Myocyte (in vitro differentiated cells): ENCODE results near the gene CCDC169. TPM values are rescaled to one million over a fixed set of nuclear protein-coding genes. Genes with fewer than 3 reads are reported as not detected.
"Not testable (repeated sequence)": the region's sequence is repeated elsewhere in the genome, so short reads cannot be mapped to it uniquely, and the experiment has no call there.

Experiments used
- DNase-seq: peaks from one replicate; pipeline ENCODE4 v3.0.0-alpha.2; 2012; ENCODE audit warnings: low read depth
- polyA plus RNA-seq: library from polyadenylated mRNA; unstranded; fragments of >200 nt; gene quantifications from one replicate; pipeline ENCODE4 v1.2.1, GENCODE V29; 2012; ENCODE audit warnings: missing spikeins
- total RNA-seq: library from RNA; depleted of rRNA; stranded (reverse); fragments of >200 nt; gene quantifications from 2 replicates; pipeline ENCODE4 v1.2.3, GENCODE V29; 2014

The CCDC169 gene
- total RNA-seq, result 25.4 and 28.1 TPM in 2 replicates
- polyA plus RNA-seq, result 12.6 TPM

DNA sequence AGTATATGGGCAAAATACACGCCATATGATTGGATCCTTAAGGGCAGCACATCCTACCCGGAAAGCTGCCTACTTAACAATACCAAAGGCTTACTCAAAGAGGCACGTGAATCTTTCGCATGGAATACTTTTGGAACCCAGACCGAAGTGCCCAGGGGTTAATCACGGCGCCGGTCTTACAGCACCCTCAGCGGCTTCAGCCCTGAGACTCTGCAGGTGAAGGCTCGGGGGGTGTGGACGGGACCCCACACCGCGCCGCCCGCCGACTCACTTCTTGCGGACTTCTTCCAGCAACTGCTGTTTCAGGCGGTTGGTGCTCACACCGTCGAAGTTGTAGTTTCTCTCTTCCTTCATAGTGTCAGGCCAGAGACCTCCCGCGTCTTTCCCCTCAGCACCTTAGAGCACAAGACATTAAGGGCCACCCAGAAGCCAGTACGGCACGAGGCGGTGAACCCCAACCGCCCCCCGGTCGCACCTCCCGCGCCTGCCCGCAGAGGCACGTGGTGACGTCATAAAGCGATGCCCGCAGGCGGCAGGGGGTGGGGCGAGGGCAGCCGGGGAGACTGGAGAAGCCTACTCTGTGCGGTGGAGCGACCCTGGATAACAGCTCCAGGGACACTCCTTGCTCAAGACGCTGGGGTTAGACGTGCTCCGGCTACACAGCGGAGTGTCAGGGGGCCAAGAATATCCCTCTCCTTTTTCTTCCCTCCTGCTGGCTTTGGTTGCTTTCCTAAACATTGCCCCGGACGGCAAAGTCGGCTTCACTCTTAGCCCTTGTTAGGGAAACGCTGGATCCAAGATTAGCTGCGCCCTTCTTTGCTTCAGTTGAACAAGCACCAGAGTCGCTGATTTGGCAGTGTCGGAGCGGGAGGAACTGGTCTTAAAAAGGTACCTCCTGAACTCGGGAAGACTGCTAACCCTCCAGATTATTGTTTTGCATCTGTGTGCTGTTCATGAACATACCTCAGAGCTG, at the start of gene CCDC169:
Gene CCDC169 (minus strand): TSS at position 449 of the 973 bp plus-strand sequence. CDS start 95 bp downstream, at position 354.
- peak; percentile 88 for DNase-seq

DNA sequence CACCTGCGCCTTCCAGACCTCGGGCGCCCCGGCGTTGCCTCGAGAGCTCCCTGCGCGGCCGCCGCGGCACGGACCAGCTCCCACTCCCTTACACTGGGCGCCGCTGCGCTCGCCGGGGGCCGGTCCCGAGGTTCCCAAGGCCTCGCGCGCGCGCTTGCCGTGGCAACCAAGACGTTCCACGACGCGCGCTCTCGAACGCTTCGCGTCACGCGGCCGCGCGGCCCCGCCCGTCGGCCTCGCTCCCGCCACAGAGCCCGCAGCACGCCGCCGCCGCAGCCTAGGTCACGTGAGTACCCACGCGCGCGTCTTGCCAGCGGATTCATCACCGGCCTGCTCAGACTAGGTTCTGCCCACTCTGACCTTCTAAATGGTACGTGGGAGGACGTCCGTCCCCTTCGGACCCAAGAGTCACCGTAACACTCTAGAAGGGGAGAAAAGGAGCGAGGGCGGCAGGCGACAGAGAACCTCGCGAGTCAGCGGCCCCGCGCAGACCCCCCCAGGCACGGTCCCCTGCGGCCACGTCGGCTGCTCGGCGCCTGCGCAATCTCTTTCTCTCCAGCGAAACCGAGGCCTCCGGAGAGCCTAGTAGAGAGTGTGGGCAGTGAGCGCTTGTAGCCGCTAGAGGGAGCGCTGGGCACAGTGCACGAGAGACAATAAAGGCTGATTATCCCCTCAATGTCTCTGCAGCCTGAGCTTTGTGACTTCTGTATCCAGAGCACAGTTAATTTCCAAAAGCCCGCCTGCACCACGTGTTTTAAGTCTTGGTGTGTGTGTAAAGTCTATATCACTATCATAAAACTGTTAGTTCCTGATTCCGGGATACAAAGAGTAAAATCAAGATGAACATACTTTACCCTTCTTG, 48.8 kb upstream of the CCDC169 start, which contains the start of gene SPART:
Gene SPART (minus strand): TSS at position 173 of the 862 bp plus-strand sequence. CDS start 10,564 bp downstream, outside the sequence.
- DNase-seq, result peak; percentile 96

DNA sequence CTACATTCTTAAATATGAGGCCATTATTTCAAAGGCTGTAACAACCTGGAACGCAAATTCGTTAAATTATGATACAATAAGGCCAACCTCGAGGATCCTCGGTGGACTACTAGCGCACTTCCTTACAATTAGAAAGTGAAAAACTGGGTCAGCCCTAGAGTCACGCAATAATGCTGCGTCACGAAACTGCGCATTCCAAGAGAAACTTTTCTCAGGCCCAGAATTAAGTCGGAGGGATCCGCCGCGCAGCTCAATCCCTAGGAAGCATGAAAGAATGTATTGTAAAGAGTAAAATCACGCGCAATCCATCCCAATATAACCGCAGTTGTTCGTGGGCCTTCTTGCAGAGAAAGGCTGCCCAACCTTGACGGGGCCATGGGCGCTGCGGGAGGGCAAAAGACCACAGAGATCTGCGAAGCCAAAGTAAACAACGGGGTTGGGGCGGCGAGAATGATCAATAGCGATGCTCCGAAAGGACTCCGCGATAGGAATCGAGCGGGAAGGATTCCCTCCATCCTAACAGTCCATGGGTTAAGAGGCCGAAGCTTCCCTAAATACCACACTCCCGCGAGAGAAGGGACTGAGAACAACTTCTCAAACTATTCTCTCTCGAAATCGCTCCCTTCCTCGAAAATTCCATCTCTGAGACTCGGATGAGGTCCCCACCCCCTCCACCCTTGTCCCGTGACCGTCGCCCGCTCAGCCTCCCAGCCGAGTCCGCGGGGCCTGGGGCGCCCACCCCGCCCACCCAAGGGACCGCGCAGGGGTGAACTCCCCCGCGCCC, 48.0 kb upstream of the CCDC169 start:
- peak; percentile 75 for DNase-seq

DNA sequence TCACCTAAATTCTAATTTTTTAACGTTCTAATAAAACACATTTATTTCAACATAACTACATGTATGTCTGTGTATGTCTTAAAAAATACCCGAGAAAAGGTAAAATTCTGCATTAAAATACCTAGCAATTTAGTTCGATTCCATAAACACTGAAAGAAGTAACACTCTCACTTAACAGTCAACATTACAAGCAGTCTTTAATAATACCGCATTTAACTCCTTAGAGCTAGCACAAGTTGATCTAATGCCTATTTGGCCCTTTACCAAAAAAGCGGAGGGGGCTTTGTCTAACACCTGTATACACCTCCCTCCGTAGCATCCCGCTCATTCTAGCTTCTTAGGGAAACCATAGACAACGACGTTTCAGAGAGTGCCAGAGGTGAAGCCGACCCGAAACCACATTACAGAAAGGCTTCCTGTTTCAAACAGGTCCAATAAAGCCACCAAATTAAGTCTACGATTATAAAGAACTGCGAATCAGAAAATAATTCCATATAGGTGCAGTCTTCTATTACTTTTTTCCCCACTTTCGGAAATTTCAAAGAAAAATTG, 47.3 kb upstream of the CCDC169 start:
- peak; percentile 27 for DNase-seq

DNA sequence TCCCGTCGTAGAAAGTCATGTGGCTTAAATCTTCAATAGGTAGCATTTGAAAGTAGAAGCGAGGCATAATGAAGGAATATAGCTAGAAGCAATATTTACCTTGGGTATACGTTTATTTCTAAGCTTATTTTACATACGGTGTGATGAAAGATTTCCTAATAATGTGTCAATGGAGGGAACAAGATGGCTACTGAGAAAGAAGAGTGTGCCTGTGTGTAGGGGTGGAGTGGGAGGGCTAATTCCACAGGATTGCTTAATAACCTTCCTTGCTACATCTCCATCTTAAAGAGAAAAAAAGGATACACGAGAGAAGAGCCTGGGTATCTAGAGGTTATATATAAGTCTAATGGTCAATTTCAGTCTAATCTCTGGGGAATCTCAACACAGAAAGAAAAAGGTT, 46.6 kb upstream of the CCDC169 start:
- peak; percentile 40 for DNase-seq

DNA sequence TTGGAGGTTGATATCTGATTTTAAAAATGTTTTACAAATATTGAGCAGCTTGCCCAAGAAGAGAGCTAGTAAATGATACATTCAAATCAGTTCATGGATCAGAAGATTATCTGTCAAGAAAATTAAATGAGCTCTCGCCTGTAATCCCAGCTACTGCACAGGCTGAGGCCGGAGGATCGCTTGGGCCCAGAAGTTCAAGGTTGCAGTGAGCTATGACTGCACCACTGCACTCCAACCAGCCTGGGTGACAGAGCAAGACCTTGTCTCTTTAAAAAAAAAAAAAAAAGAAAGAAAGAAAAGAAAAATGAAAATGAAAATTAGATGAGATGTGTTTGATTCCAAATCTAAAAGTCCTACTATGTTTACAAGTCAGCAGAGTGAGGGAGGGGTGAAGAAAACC, 46.2 kb upstream of the CCDC169 start:
- no peak for DNase-seq

DNA sequence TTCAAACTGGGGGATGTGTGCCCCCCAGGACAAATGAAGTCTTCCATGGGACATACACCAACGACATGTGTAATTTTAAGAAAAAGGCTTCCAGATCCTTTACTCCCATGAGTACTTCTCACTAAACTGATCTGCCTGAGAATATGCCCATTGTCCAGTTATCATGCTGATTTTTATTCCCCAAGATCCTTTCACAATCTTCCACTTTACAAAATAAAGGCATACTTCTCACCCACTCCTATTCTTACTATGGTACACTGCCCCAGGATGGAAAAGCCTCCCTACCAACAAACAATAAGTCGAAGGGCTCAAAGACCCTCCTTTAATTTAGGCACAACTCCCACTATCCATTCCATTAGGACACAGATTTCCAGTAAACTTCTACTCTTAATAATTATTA, 45.1 kb upstream of the CCDC169 start:
- DNase-seq, result no peak

DNA sequence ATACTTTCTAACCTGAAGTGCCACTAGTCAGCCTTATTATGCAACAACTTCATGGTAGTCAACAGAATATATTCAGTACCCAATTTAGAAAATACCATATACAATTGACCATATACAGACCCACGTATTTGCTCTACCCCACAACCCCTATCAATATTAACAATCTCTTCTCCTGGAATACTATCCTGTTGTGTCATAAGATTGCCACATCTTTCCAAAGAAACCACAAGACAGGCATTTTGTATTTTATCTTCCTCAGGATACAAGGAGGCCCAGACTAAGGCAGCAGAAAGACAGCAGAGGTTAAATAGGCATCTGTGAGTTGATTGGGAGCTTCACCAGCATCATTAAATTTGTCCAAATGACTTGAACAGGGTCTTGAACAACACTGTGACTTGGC, 44.1 kb upstream of the CCDC169 start:
- no peak for DNase-seq

DNA sequence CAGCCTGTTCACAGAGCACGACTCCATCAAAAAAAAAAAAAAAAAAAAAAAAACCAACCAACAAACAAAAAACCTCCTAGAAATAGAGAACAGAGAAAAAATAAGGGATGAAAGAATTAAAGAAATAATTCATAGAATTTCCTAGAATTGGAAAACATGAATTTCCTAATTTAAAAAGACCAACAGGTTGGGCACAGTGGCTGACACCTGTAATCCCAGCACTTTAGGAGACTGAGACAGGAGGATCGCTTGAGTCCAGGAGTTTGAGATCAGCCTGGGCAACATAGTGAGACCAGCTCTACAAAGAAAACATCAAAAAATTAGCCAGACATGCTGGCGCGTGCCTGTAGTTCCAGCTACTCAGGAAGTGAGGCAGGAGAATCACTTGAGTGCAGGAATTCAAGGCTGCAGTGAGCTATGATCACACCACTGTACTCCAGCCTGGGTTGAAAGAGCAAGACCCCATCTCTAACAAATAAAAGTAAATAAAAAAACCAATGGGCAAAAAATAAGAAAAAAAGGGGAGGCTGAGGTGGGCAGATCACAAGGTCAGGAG, 42.1 kb upstream of the CCDC169 start:
- no peak for DNase-seq

DNA sequence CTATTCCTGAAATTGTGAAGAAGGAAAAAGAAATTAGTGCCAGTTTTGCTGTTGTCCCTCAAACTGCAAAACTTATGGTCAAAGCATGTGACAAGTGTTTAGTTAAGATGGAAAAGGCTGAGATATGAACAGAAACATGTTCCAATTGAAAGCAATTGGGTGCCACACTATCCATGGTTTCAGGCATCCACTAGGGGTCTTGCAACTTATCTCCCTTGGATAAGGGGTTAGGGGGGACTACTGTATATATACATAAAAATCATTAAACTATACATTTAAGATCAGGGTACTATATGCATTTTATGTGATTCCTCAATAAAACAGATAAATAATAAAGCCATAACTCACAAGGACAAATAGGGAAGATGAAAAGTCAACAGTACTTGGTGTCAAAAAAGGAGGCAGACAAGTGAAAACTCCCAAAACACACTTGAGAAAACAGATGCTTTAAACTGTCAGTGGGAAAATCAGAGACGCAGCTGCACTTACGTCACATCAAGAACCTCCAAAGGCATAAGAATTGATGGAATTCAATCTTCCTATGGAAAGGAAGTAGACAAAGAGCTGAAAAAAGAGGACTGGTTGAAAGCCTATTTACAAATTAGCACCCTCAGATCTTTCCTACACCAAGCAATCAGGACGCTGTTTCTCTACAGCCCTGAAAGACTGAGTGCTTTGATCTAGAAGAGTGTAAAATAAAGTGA, 40.5 kb upstream of the CCDC169 start:
- DNase-seq, result no peak

DNA sequence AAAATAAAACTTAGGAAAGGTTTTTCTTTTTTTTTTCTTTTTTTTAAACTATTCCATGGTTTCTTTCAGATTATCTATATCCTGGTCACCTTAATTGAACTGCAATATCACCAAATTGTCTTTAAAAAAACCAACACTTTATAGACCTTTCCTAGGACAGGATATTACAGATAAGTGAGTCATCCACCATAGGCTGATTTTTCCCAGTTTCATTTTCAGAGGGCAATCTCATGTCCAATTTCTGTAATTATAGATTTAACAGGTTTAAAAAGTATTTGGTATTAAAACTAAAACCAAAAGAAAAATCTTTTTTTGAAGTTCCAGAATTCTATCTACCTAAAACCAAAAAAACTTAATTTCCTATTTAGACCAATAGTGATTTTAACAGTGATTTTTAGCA, 35.4 kb upstream of the CCDC169 start:
- DNase-seq, result no peak

DNA sequence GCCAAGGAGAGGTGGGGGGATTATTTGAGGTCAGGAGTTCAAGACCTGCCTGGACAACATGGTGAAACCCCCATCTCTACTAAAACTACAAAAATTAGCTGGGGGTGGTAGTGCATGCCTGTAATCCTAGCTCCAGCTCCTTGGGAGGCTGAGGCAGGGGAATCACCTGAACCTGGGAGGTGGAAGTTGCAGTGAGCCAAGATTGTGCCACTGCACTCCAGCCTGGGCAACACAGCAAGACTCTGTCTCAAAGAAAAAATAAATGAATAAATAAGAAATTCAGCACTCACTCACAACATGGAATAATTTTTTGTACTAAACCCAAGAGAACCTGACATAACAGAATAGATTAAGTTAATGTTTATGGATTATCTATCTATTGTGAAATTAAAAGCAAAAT, 34.6 kb upstream of the CCDC169 start:
- not testable (repeated sequence) for DNase-seq

DNA sequence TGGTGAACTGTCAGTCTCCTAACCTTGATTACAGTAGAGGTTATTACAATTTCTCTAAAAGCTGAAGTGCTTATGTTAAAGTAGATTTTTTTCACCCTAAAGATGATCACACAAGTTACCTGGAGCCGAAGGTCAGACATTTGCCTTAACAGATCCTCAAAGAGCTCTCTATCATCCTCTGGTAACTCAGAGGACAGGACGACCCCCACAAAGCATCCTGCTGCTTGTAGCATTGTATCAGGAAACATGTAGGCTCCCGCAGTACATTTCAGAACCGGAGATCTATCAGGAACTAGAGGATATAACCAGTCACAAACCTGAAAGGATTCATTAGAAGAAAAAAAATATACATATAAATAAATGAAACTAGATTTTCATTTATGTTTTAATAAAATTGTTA, 33.7 kb upstream of the CCDC169 start:
- no peak for DNase-seq

DNA sequence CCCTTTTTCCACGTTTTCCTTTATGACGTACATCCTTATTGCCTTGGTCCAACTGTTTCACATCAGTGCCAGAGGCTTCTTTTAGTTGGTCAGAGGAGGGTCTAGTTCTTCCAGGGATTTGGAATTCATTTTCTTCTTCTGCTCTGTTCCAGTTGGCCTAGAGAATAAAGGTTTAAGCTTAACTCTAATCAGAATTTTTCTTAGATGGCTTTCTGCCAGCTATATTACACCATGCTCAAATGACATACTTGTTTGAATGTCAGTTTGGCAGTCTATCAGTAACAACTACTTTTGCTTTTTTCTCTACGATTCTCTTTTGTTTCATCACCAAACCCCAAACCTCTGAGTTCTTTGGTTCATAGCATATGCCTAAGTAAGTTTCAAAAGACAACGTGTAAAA, 31.7 kb upstream of the CCDC169 start:
- DNase-seq, result no peak

DNA sequence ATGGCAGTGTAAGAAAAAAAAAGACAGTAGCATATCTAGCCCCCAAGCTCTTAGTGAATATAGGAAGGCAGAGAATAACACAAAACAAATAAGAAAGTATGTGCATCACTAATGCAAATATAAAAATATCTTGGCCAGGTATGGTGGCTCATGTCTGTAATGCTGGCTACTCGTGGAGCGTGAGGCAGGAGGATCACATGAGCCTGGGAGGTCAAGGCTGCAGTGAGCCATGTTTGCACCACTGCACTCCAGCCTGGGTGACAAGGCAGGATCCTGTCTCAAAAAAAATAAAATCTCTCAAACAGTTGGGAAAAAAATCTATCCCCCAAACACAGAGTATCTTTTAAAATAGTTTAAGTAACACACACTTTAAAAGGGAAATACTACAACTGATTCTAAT, 31.2 kb upstream of the CCDC169 start:
- no peak for DNase-seq

DNA sequence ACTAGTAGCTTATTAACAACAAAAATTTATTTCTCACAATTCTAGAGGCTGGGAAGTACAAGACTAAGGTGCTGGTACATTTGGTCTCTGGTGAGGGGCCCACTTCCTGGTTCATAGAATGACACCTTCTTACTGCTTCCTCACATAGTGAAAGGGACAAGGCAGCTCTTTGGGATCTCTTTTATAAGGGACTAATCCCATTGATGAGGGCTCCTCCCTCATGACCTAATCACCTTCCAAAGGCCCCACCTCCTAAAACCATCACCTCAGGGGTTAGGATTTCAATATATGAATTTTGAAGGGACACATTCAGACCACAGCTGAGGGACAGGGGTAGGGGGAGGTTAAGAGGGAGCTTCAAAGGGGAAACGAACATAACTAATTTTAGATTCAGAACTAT, 28.3 kb upstream of the CCDC169 start:
- DNase-seq, result no peak

DNA sequence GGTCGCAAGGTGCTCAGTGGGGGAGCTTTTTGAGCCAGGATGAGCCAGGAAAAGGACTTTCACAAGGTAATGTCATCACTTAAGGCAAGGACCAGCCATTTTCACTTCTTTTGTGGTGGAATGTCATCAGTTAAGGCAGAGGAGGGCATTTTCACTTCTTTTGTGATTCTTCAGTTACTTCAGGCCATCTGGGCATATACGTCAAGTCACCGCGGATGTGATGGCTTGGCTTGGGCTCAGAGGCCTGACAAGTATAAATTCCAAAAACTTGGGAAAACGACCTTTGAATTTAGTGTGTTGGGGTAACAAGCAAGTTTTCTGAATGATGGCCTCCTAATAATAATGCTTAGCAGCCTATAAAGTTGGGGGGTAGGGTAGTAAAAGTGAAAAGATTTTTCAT, 27.3 kb upstream of the CCDC169 start:
- DNase-seq, result not testable (repeated sequence)

DNA sequence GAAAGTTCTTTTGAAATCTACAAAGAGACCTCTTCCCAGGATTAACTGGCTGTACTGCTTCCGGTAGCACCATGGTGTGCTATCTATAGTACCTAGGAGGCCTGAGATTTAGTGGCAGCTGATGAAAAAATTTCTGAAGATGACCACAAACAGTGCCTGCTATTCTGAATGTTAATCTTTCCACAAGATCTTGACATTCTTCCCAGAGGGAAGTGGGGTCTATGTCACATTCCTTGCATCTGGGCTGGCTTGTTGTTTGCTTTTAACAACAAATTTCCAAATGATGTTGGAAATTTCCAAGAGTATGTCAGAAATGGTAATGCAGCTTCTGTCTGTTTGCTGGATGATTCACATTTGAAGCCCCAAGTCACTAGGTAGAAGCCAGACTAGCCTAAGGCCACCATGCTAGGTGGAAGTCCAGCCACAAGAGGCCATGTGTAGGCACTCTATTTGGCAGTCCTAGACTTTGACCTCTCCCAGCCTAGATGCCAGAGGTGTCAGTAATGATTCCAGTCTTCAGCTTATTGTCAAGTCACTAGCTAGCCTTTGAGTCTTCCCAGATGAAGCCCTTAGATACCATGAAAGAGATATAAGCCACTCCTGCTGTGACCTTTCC, 26.4 kb upstream of the CCDC169 start:
- DNase-seq, result peak; percentile 87

DNA sequence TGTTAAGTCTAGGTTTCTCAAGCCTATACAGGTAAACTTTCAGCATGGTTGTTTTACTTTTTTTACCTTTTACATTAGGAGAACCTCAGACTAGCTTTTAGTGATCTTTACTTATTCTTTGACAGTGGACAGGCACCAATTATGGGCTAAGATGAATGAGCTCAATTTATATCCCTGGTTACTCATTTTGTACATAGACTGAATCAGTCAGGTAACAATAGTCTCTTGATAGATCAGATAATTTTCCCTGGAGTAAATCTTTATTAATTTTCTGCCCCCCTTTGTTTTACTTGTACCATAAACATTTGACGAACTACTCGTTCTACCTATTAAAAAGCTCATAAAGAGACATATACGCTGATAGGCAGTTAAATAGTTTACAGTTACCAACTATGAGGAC, 25.8 kb upstream of the CCDC169 start:
- no peak for DNase-seq
